ENCODE data around the gene RSPO3. TPM values are rescaled to one million over a fixed set of nuclear protein-coding genes. Genes with fewer than 3 reads are reported as not detected.

Gene RSPO3
- total and polyA plus RNA-seq, 2 experiments from 2014 or later, result 1.4 to 2.9 TPM

GRCh38 chr6:127202676-127203075, 84.2 kb downstream of the RSPO3 start:
- Histone ChIP-seq H3K79me2 (ENCODE audit: insufficient read depth) (no peaks in the 10 kb centered on the region), H3K27me3 (replicated peaks; ENCODE audit: insufficient read depth) (no peaks in the 10 kb centered on the region), H2AFZ (no peak overlapping the region), H3F3A (ENCODE audit: insufficient read depth) (peaks cover 28% of the 10 kb centered on the region), H3K9me2 (ENCODE audit: insufficient read depth) (no peaks in the 10 kb centered on the region), H3K4me2 (ENCODE audit: unreplicated experiment) (peak overlapping the region; percentile 6), H3K4me3 (no peak overlapping the region), H3K27ac (peak overlapping the region; percentile 83), H3K9ac (no peak overlapping the region), H3K9me3 (ENCODE audit: low read depth) (no peaks in the 10 kb centered on the region), H4K20me1 (ENCODE audit: insufficient read depth) (no peaks in the 10 kb centered on the region), H3K4me1 (ENCODE audit: insufficient read depth) (peaks cover 54% of the 10 kb centered on the region), H3K36me3 (ENCODE audit: low read depth) (no peaks in the 10 kb centered on the region)
- in situ Hi-C loops (cut with MboI), result no loop called here
- no peak for TF ChIP-seq EZH2phosphoT487 (IDR thresholded peaks at IDR 0.05; ENCODE audit: insufficient read depth, low read depth)
- TF ChIP-seq EZH2 (IDR thresholded peaks at IDR 0.05; ENCODE audit: insufficient read depth, poor library complexity, severe bottlenecking), result no peak
- DNase-seq, result peak; percentile 36

- Histone ChIP-seq H3K27ac (no peak overlapping the region), H3K9ac (no peak overlapping the region), H3F3A (ENCODE audit: insufficient read depth) (peaks cover 41% of the 10 kb centered on the region), H3K9me2 (ENCODE audit: insufficient read depth) (no peaks in the 10 kb centered on the region), H3K4me1 (ENCODE audit: insufficient read depth) (peaks cover 50% of the 10 kb centered on the region), H4K20me1 (ENCODE audit: insufficient read depth) (no peaks in the 10 kb centered on the region), H2AFZ (no peak overlapping the region), H3K9me3 (ENCODE audit: low read depth) (no peaks in the 10 kb centered on the region), H3K36me3 (ENCODE audit: low read depth) (no peaks in the 10 kb centered on the region), H3K27me3 (replicated peaks; ENCODE audit: insufficient read depth) (no peaks in the 10 kb centered on the region), H3K4me3 (no peak overlapping the region), H3K4me2 (ENCODE audit: unreplicated experiment) (no peak overlapping the region), H3K79me2 (ENCODE audit: insufficient read depth) (no peaks in the 10 kb centered on the region)
- no peak for DNase-seq
- in situ Hi-C loops (cut with MboI), result no loop called here
- no peak for TF ChIP-seq EZH2phosphoT487 (IDR thresholded peaks at IDR 0.05; ENCODE audit: insufficient read depth, low read depth)
- 96 to 97% methylated on average over 1 of the region's 1 CpG for WGBS, 2 experiments (ENCODE audit: low coverage in 1 of 2, low lambda C conversion rate in 2 of 2, missing lambda C conversion rate in 2 of 2)
Measured at GRCh38 chr6:127204281-127204680, 85.8 kb downstream of the RSPO3 start.

DNA sequence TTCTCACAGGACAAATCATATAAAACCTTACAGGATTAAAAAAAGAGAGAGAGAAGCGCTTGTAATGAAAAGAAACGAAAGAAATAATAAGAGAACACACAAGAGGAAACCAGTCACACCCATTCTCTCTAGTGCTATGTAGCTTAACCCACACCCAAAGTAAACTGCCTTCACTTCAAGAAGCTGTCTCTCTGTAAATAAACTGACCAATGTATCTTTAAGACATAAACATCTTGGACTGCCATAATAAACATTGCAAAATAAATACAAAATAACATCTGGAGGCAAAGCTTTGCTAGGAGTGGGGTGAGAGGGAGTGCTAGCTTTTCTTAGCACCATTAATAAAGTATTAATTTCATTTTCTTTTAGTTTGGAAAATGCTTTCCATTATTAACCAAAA, 86.6 kb downstream of the RSPO3 start:
- Histone ChIP-seq H3K27ac (no peak overlapping the region), H3F3A (ENCODE audit: insufficient read depth) (peaks cover 41% of the 10 kb centered on the region), H3K4me3 (no peak overlapping the region), H3K4me2 (ENCODE audit: unreplicated experiment) (no peak overlapping the region), H4K20me1 (ENCODE audit: insufficient read depth) (no peaks in the 10 kb centered on the region), H3K27me3 (replicated peaks; ENCODE audit: insufficient read depth) (no peaks in the 10 kb centered on the region), H3K4me1 (ENCODE audit: insufficient read depth) (peaks cover 50% of the 10 kb centered on the region), H2AFZ (no peak overlapping the region), H3K9ac (no peak overlapping the region), H3K36me3 (ENCODE audit: low read depth) (no peaks in the 10 kb centered on the region), H3K79me2 (ENCODE audit: insufficient read depth) (no peaks in the 10 kb centered on the region), H3K9me2 (ENCODE audit: insufficient read depth) (no peaks in the 10 kb centered on the region), H3K9me3 (ENCODE audit: low read depth) (no peaks in the 10 kb centered on the region)
- DNase-seq, result no peak
- TF ChIP-seq EZH2 (IDR thresholded peaks at IDR 0.05; ENCODE audit: insufficient read depth, poor library complexity, severe bottlenecking) (no peak), EZH2phosphoT487 (IDR thresholded peaks at IDR 0.05; ENCODE audit: insufficient read depth, low read depth) (no peak)
- in situ Hi-C loops (cut with MboI), result no loop called here
- 91 to 97% methylated on average over 2 of the region's 2 CpGs for WGBS, 2 experiments (ENCODE audit: low coverage in 1 of 2, low lambda C conversion rate in 2 of 2, missing lambda C conversion rate in 2 of 2)

- no peaks in the 10 kb centered on the region for H3K79me2 ChIP-seq (ENCODE audit: insufficient read depth)
- H3K36me3 ChIP-seq (ENCODE audit: low read depth), result no peaks in the 10 kb centered on the region
- peaks cover 38% of the 10 kb centered on the region for H3K4me1 ChIP-seq (ENCODE audit: insufficient read depth)
- no peaks in the 10 kb centered on the region for H3K9me3 ChIP-seq (ENCODE audit: low read depth)
- peak overlapping the region; percentile 66 for H3K27ac ChIP-seq
- H3K4me3 ChIP-seq, result peak overlapping the region; percentile 29; the same call in 1 of the 2 replicates
- in situ Hi-C loops (cut with MboI), result no loop called here
- peak overlapping the region; percentile 80 for H3K4me2 ChIP-seq (ENCODE audit: unreplicated experiment)
- no peaks in the 10 kb centered on the region for H3K9me2 ChIP-seq (ENCODE audit: insufficient read depth)
- TF ChIP-seq EZH2 (IDR thresholded peaks at IDR 0.05; ENCODE audit: insufficient read depth, poor library complexity, severe bottlenecking), result no peak
- TF ChIP-seq EZH2phosphoT487 (IDR thresholded peaks at IDR 0.05; ENCODE audit: insufficient read depth, low read depth), result no peak
- peak; percentile 67 for DNase-seq
- H2AFZ ChIP-seq, result 0 out of 2 replicates have a peak overlapping the region, but pooled peaks have one; percentile 11
- H3F3A ChIP-seq (ENCODE audit: insufficient read depth), result peaks cover 36% of the 10 kb centered on the region
- no peaks in the 10 kb centered on the region for H4K20me1 ChIP-seq (ENCODE audit: insufficient read depth)
- H3K9ac ChIP-seq, result peak overlapping the region; percentile 16; the same call in 1 of the 2 replicates
- H3K27me3 ChIP-seq (replicated peaks; ENCODE audit: insufficient read depth), result no peaks in the 10 kb centered on the region
Measured at GRCh38 chr6:127206531-127207095, 88.1 kb downstream of the RSPO3 start.

Data from GM23248 (cell line).